NCI-H345 treated with DMSO at 0.1 percent for 48 hours (cell line): Measurements from ENCODE around the gene LCN6.
A peak's percentile ranks its signal among the peaks of the same experiment; 100 is the strongest.
"Not testable (repeated sequence)": the region's sequence is repeated elsewhere in the genome, so short reads cannot be mapped to it uniquely, and the experiment has no call there.

ENCODE experiments used
- DNase-seq: peaks from one replicate; lab custom pipeline; 2025; ENCODE audit not compliant: unreplicated experiment; lab: John Stamatoyannopoulos, UW

The LCN6 gene, protein sequence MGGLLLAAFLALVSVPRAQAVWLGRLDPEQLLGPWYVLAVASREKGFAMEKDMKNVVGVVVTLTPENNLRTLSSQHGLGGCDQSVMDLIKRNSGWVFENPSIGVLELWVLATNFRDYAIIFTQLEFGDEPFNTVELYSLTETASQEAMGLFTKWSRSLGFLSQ

DNA sequence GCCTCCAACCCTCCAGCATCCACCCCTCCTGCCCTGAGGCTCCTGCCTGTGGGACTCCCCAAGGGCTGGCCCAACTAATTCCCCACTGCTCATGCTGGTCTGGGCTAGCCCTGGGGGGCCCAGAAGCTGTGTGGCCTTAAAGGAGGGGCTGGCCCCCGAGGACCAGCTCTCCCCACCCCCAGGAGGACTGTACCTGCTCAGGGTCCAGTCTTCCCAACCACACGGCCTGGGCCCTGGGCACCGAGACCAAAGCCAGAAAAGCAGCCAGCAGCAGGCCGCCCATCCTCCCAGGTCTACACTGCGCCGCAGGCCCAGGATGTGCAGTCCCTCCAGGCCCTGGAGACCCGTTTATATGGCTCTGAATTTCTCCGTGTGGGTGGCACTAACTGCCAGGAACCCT, at the start of gene LCN6:
Gene LCN6, minus strand, starts transcription at position 325 of the 400 bp plus-strand sequence. Its CDS starts 42 bp downstream, at position 283.
- DNase-seq = no peak

DNA sequence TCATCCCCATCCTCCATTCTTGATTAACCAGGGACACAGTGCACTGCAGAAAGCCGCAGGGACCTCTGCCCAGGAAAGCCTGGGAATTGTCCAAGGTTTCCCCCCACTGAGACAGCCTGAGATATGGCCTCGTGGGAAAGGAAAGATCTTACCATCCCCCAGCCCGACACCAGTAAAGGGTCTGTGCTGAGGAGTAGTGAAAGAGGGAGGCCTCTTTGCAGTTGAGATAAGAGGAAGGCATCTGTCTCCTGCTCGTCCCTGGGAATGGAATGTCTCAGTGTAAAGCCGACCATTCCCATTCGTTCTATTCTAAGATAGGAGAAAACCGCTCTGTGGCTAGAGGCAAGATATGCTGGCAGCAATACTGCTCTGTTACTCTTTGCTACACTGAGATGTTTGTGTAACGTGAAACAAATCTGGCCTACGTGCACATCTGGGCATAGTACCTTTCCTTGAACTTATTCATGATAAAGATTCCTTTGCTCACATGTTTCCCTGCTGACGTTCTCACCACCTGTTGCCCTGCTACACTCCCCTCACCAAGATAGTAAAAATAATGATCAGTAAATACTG, 48.5 kb upstream of the LCN6 start:
- not testable (repeated sequence) for DNase-seq

DNA sequence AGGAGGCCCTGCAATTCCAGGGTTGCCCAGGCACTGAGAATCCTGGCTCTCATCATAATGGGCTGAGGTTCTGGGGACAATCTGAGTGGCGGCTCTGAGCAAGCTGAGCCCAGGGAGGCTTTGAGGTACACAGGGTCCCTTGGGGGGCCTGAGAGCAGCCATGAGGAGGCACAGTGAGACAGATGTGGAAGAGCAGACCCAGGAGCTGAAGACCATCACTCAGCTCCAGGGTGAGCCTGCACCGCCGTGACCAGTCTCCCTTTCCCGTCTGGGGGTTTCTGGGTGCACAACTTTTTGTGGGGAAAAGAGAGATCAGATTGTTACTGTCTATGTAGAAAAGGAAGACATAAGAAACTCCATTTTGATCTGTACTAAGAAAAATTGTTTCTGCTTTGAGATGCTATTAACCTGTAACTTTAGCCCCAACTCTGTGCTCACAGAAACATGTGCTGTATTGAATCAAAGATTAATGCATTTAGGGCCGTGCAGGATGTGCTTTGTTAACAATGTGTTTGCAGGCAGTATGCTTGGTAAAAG, 48.0 kb upstream of the LCN6 start, which contains the start of gene CCDC183:
Gene CCDC183, plus strand, starts transcription at position 101 of the 537 bp plus-strand sequence. Its CDS starts 60 bp downstream, at position 161.
- no peak for DNase-seq

DNA sequence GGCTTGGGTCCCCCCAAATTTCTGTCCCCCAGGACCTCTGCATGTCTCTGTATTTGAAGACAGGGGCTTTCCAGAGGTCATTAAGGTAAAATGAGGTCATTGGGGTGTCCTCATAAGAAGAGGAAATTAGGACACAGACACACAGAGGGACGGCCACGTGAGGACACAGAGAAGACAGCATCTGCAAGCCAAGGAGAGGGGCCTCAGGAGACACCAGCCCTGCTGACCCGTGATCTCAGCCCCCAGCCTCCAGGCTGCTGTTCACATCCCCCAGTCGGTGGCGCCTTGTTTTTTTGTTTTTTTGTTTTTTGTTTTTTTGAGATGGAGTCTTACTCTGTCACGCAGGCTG, 46.6 kb upstream of the LCN6 start:
- DNase-seq = no peak

DNA sequence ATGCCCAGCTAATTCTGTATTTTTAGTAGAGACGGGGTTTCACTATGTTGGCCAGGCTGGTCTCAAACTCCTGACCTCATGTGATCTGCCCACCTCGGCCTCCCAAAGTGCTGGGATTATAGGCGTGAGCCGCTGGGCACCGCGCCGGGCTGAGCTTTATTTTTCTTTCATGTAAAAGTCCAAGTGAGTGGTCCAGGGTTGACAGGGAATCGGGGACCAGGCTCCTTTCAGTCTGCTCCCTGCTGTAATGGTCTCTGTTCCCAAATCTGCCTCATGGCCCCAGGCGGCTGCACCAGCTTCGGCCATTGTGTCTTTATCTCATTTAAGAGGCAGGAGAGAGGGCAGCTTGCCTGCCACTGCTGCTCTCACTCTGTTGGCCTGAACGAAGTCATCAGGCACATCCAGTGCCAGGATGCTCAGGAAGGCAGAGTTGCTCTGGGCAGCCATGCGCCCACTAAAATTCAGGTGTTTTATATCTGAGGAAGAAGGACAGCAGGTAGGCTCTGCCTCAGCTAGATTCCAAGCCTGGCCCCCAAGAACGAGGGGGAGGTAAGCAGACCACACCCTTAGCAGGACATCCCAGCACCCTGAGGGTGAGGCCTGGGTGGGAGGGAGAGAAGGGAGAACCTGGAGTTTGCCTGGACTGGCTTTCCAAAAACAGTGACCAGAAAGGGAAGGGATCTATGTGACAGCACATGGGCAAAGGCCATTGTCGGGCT, 46.1 kb upstream of the LCN6 start:
- no peak for DNase-seq

DNA sequence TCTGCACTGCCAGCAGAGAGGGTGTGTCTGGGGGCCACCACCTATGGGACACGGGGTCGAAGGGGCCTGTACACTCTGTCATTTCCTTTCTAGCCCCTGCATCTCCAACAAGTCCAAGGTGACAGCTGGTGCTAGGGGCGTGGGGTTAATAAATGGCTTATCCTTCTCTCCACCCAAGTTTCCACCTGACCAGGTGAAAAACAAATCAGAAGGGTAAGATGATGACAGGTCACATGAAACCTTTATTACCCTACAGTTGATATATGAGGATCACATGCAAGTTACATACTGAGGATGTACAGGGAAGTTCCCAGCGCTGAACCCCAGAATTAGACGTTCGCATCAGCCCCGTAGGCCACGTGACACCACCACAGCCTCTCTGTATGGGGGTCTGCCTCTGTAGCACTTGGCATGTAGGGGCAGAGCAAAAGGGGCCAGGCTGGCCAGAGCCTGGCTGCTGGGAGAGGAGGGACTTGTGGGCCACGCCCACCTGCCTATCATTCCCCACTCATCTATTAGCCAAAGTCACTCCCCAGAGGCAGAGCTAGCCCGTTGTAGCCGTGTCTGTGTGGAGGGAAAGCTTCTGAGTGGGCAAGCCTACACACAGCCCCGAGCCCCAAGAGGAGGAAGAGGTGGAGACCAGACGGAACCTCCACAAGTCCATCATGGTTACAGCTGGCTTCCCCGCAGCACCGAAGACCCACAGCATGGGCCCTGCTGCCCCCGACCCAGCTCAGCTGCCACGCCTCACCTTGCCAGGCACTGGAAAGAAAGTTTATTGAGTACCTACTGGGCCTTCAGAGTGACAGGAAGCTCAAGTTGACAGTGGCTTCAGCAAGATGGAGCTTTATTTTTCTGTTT, 45.0 kb upstream of the LCN6 start:
- DNase-seq = no peak

DNA sequence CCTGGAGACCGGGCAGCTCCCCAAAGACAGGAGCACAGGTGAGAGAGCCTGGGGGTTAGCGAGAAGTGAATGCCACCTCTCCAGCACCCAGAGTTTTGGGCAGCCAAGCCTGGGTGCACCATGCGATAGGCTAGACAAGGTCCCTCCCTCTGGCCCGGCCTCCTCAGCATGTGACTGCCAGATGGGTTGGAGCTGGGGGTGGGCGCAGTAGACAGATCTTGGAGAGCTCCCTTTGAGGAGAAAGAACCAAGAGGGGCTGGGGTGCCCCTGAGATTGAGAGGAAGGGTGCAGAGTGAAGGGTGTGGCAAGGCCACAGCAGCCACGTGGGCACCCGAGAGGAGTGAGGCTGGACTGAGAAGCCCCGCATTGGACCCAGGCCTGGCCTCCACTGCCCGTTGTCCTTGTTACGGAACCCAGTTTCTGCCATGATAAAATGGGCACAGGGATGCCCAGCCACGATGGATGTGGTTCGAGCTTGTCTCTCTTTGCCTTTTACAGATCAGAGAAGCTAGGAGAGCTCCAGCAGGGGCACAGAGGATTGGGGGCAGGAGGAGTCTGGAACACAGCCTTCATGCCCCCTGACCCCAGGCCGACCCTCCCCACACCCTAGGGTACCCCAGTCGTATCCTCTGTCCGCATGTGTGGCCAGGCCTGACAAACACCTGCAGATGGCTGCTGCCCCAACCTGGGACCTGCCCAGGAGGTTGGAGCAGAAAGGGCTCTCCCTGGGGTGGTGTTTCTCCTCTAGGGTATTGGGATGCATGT, 44.2 kb upstream of the LCN6 start:
- no peak for DNase-seq

DNA sequence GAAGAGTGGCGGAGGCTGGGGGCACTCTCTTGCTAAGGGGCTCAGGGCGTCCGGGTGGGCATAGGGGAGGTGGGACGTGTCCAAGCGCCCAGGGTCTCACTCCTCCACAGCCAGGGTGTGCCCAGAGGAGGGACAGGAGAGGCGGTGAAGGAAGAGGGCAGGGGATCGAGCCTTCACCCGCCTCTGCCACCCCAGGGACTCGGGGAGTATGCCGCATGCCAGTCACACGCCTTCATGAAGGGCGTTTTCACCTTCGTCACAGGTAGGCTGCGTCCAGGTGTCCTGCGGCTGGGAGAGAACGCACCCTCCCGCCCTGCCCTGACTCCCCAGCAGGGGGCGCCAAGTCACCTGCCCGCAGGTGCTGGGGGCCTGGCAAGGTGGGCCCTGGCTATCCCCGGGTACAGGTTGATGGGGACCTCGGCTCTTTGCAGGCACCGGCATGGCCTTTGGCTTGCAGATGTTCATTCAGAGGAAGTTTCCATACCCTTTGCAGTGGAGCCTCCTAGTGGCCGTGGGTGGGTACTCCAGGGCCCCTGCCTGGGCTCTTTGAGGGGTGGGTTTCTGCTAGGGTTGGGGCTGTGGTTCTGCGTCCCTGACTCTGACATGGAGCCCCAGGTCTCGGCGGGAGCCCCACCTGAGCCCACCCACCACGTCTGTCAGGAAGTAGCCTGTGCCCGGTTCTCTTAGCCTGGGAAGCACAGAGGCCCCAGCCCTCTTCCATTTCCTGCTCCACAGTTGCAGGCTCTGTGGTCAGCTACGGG, 43.4 kb upstream of the LCN6 start:
- DNase-seq = peak; percentile 40

DNA sequence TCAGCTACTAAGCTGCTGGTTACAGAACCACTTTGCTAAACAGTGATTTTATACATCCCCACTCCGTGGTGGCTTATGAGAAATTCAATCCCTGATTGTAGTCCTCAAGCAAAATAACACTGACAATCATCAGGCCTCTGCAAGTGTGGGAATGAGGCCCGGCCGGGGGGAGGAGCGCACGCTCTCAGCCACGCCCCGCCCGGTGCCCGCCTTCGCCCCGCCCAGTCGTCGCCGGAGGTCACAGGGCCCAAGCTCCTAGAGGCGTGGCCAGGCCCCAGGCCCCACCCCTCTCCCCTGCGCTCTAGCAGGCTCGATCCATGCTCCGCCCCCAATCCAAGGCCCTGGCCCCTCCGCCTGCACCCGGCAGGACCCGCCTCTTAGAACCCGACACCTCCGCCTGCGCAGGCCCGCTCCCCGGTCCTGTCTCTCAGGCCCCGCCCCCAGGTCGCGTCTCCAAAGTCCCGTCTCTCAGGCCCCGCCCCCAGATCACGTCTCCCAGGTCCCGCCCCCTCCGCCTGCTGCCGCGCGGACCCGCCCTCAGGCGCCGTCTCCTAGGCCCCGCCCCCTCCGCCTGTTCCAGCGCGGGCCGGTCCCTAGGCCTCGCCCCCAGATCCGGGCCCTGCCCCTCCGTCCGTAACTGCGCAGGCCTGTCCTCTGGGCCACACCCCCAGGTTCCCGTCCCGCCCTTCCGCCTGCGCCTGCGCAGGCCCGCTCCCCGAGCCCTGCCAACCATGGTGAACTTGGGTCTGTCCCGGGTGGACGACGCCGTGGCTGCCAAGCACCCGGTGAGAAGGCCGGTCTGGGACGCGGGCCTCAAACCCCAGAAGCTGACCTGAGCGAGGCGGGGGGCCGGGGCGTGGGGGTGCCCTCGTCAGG, 42.6 kb upstream of the LCN6 start, which contains the start of gene TMEM141:
Gene TMEM141, plus strand, starts transcription at position 705 of the 876 bp plus-strand sequence. Its CDS starts 27 bp downstream, at position 732.
- DNase-seq = peak; percentile 97

DNA sequence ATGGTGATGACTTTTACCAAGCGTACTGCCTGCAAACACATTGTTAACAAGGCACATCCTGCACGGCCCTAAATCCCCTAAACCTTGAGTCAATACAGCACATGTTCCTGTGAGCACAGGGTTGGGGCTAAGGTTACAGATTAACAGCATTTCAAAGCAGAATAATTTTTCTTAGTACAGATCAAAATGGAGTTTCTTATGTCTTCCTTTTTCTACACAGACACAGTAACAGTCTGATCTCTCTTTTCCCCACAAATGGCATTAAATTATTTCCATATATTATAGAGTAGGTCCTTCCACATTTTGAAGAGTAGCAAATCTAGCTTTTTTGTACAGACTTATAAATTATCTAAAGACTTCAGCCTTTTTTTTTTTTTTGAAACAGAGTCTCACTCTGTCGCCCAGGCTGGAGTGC, 41.2 kb upstream of the LCN6 start:
- DNase-seq = no peak

DNA sequence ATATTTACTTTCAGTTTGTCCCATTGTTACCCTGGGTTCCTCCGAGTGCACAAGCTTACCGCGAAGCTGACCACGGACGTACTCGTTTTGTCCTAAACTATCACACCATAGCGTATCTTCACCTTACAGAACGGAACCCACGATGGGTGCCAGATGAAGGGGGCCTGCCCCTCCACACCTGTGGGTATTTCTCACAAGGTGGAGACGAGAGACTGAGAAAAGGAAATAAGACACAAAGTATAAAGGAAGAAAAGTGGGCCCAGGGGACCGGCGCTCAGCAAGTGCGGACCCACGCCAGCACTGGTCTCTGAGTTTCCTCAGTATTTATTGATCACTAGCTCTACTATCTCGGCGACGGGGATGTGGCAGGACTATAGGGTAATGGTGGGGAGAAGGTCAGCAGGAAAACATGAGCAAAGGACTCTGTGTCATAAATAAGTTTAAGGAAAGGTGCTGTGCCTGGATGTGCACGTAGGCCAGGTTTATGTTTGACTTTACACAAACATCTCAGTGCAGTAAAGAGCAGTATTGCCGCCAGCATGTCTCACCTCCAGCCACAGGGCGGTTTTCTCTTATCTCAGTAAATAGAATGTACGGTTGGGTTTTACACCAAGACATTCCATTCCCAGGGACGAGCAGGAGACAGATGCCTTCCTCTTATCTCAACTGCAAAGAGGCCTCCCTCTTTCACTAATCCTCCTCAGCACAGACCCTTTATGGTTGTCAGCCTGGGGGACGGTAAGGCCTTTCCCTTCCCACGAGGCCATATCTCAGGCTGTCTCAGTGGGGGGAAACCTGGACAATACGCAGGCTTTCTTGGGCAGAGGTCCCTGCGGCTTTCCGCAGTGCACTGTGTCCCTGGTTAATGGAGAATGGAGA, 40.6 kb upstream of the LCN6 start:
- DNase-seq = not testable (repeated sequence)

DNA sequence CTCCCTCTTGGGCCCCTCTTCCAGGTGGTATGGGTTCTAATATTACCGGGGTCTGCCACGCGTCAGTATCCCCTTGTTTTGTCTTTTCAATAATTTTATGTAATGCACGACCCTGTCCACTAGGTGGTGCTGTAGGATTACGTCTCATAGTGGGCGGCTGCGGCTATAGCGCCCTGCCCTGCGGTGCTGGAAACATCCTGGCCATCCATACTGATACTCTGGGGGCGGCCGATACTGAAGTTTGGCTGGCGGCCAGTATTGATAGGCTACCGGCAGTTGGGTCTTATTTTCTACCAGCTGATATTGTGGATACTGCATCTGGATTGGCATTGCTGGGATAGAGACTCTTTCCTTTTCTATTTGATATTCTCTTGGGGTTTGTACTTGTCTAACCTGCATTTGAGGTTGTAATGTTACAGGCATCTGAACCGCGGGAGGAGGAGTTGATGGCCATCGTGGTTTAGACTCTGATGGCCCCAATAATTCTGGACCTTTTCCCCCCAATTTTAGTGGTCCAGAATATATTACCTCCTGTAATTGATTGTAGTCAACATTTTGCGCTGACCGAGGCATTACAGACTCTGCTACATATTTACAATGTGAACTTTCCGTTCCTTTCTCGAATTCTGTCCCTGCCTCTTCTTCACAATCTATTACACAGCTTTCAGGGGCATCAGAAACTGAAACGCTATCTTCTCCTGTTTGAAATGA, 39.5 kb upstream of the LCN6 start:
- peak; percentile 66 for DNase-seq

DNA sequence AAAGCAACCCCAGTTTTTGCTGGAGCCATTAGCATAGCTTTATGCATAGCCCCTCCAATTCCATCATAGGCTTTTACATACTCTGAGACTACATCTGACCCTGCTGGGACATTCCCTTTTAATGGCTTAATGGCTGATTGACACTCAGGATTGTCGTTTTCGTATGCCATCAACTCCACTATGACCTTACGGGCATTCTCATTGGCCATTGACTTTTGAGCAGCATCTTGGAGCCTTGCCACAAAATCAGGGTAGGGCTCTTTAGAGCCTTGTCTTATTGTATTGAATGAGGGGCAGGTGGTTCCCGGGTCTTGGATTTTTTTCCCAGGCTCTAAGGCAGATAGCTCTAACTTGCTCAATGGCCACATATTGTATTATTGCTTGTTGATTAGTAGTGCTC, 38.7 kb upstream of the LCN6 start:
- not testable (repeated sequence) for DNase-seq

DNA sequence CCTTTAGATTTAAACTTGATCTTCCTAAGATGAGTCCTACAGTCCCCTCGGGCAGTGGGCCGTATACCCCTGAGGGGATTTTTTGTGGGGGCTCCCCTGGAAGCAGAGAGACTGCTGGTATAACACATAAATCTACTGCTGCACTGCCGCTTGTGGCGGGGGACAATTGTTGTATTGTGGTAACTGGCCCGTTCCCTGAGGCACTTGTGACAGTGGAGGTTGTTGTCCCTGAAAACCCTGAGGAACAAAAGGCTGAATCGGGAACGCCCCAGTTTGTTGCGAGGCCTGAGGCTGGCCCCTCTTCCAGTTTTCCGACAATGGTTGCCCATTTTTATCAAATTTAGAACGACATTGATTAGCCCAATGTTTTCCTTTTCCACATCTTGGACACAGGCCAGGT, 38.1 kb upstream of the LCN6 start:
- DNase-seq = no peak

DNA sequence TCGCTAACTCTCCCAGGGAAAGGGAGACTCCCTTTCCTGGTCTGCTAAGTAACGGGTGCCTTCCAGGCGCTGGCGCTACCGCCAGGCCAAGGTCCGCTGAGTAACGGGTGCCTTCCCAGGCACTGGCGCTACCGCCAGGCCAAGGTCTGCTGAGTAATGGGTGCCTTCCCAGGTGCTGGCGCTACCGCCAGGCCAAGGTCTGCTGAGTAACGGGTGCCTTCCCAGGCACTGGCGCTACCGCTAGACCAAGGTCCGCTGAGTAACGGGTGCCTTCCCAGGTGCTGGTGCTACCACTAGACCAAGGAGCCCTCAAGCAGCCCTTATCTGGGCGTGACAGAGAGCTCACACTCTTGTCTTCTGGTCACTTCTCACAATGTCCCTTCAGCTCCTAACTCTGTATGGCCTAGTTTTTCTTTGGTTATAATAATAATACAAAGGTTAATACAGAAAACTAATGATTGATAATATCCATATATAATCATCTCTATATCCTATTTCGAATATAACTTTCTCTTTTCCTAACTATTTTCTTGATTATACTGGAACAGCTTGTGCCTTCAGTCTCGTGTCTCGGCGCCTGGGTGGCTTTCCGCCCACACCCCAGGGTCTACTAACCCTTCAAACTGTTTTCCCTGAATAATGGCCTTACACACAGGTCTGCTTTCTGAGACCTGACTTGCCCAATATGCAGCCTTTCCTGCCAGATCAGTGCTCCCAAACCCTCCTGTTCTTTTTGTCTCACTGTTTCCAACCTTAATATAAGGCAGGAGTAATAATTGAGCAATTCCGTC, 37.4 kb upstream of the LCN6 start:
- DNase-seq = not testable (repeated sequence)

DNA sequence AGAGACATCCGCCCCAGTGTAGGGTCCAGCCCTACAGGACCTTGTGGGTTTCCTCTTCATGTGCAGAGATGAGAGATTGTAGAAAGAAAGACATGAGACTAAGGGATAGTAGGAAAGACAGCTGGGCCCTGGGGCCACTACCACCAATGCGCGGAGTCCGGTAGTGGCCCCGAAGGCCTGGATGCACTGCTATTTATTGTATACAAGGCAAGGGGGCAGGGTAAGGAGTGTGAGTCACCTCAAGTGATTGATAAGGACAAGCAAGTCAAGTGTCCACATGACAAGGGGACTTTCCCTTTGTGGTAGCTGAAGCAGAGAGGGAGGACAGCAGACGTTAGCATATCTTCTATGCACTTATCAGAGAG, 36.7 kb upstream of the LCN6 start:
- no peak for DNase-seq
